HepG2 (cell line): ENCODE results near the gene SNRNP35. TPM values are rescaled to one million over a fixed set of nuclear protein-coding genes. Genes with fewer than 3 reads are reported as not detected.

ENCODE experiments used
- E2F1 ChIP-seq: sonication (generic); formaldehyde crosslinking; IDR thresholded peaks from 2 replicates; pipeline ENCODE4 v1.5.0; 2020; ENCODE audit warnings: missing genetic modification reagents
- E2F5 ChIP-seq: sonication (generic); formaldehyde crosslinking; conservative IDR thresholded peaks from 2 replicates; pipeline ENCODE4 v1.4.0; 2020; ENCODE audit warnings: missing genetic modification reagents
- GABPB1 ChIP-seq: IDR thresholded peaks from 2 replicates; pipeline ENCODE4 v1.6.1; 2016; ENCODE audit warnings: mild to moderate bottlenecking, missing genetic modification reagents, moderate library complexity, missing compliant biosample characterization
- GFI1 ChIP-seq: sonication (generic); formaldehyde crosslinking; IDR thresholded peaks from 2 replicates; pipeline ENCODE4 v1.5.0; 2020; ENCODE audit warnings: missing genetic modification reagents, mild to moderate bottlenecking, borderline replicate concordance
- HNRNPL ChIP-seq: fragments of 200-400 bp; formaldehyde crosslinking; IDR thresholded peaks from 2 replicates; pipeline ENCODE4 v1.6.1; 2017; ENCODE audit warnings: mild to moderate bottlenecking, low read depth, low read length
- KLF6 ChIP-seq: IDR thresholded peaks from 2 replicates; pipeline ENCODE4 v1.8.0; 2016; ENCODE audit warnings: missing biosample characterization, missing genetic modification reagents
- RCOR2 ChIP-seq: IDR thresholded peaks from 2 replicates; pipeline ENCODE4 v1.6.1; 2016; ENCODE audit warnings: missing biosample characterization, missing genetic modification reagents
- STAT6 ChIP-seq: sonication (generic); formaldehyde crosslinking; IDR thresholded peaks from 2 replicates; pipeline ENCODE4 v1.4.0; 2020; ENCODE audit warnings: missing genetic modification reagents, mild to moderate bottlenecking, borderline replicate concordance
- TAF1 ChIP-seq: sonication (generic); formaldehyde crosslinking; IDR thresholded peaks from 2 replicates; pipeline ENCODE4 v1.4.0; 2020; ENCODE audit warnings: missing genetic modification reagents
- TGIF2 ChIP-seq: IDR thresholded peaks from 2 replicates; pipeline ENCODE4 v1.6.1; 2016; ENCODE audit warnings: control low read depth, missing compliant biosample characterization
- ZNF263 ChIP-seq: sonication (generic); formaldehyde crosslinking; IDR thresholded peaks from 2 replicates; pipeline ENCODE4 v1.4.0; 2020; ENCODE audit warnings: missing genetic modification reagents
- ZNF414 ChIP-seq: sonication (generic); formaldehyde crosslinking; IDR thresholded peaks from 2 replicates; pipeline ENCODE4 v1.5.0; 2020; ENCODE audit warnings: missing genetic modification reagents
- ZNF678 ChIP-seq: sonication (generic); formaldehyde crosslinking; IDR thresholded peaks from 2 replicates; pipeline ENCODE4 v1.4.0; 2020; ENCODE audit warnings: mild to moderate bottlenecking, missing genetic modification reagents
- ZNF687 ChIP-seq: sonication (generic); formaldehyde crosslinking; IDR thresholded peaks from 2 replicates; pipeline ENCODE4 v1.5.1; 2020; ENCODE audit warnings: mild to moderate bottlenecking, missing genetic modification reagents, moderate library complexity
- ZSCAN5A ChIP-seq: sonication (generic); formaldehyde crosslinking; IDR thresholded peaks from 2 replicates; pipeline ENCODE4 v1.8.0; 2022; ENCODE audit warnings: mild to moderate bottlenecking, missing genetic modification reagents, borderline replicate concordance
- polyA plus RNA-seq, 8 experiments: library from polyadenylated mRNA; depleted of rRNA in 3 of 8; stranded (reverse) in 7 of 8; unstranded in 1 of 8; fragments of >200 nt; fragmentation: Illumina TruSeq in 4 of 8; extraction: Trizol in 4 of 8; gene quantifications; 2 replicates each; pipeline versions ENCODE4 v1.2.1 to v1.2.3, GENCODE V29; 2011 to 2016; ENCODE audit warnings: low read depth in 4 of 8, missing spikeins in 1 of 8, mixed read lengths in 1 of 8; ENCODE audit not compliant: insufficient read depth in 1 of 8
- total RNA-seq, 5 experiments: library from RNA; depleted of rRNA; stranded (reverse); fragments of >200 nt; fragmentation: Illumina TruSeq; extraction: Trizol; gene quantifications; 2 replicates each; pipeline ENCODE4 v1.2.3, GENCODE V29; 2016; ENCODE audit warnings: low read depth in 1 of 5

The SNRNP35 gene
- total and polyA plus RNA-seq, 2 of the 13 experiments (the other 11 are each of a cell fraction or from before 2014, with no cell fraction given): 11.3 to 22.6 TPM

- TF ChIP-seq E2F1 (CRISPR knock-in tag) (peak; percentile 67; the same call in 1 of the 2 replicates), ZNF678 (0 out of 2 replicates have a peak, but pooled peaks have one; percentile 38), GABPB1 (CRISPR knock-in tag) (peak; percentile 91), E2F5 (CRISPR knock-in tag) (peak; percentile 41; the same call in 1 of the 2 replicates), GFI1 (no peak; the same call in none of the 2 replicates), RCOR2 (no peak), ZSCAN5A (CRISPR knock-in tag) (no peak), STAT6 (CRISPR knock-in tag) (no peak), ZNF414 (CRISPR knock-in tag) (0 out of 2 replicates have a peak, but pooled peaks have one; percentile 76), HNRNPL (peak; percentile 76; the same call in 1 of the 2 replicates), TAF1 (CRISPR knock-in tag) (peak; percentile 89), ZNF687 (CRISPR knock-in tag) (peak; percentile 95), ZNF263 (CRISPR knock-in tag) (0 out of 2 replicates have a peak, but pooled peaks have one; percentile 53), TGIF2 (CRISPR knock-in tag) (peak; percentile 14; the same call in 1 of the 2 replicates), KLF6 (CRISPR knock-in tag) (peak; percentile 79)
Observed at GRCh38 chr12:123457980-123458779, at the start of gene SNRNP35 (continued).
